ENCODE data around the gene GINS1.

The GINS1 gene

DNA sequence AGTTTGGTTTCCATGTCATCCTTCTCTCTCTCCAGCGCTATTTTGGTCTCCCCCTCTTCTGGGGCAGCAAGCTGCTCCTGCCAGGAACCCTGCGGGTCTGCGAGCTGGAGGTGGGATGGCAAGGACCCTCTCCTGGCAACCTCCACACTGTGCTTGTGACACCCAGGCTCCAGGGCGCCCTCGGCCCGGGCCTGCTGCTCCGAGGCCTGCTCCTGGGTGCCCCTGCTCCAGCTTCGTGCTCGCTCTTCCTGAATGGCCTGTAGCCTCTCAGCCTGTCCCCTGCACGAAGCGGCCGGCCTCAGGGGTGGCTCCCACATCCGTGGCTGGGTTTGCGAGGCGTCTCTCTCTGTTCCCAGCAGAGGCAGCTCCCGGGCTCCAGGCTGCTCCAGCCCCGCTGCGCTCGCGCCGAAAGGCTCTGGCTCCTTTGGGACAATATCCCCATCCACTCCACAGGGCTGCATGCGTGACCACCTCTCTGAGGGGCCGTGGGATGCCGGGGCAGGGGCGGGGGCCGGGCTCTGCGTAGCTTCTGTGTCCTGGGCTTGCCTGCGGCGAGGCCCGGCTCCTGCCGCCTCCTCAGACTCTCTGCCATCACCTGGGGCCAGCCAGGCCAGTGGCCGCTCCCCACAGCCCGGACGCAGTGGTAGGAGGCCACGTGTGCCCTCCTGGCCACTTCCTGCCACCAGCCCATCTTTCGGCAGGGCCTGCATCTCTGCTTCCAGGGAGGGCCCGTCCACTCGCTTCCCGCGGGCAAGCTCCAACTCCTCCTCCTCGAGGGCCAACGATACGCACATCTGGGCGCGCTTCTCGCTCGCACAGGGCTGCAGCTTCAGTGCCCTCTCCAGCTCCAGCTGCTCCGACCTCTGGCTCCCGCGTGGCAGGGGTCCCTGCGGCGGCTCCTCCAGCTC, 68.9 kb downstream of the GINS1 start:
- no peak for DNase-seq (ENCODE audit: low read depth in 2 of 2)

DNA sequence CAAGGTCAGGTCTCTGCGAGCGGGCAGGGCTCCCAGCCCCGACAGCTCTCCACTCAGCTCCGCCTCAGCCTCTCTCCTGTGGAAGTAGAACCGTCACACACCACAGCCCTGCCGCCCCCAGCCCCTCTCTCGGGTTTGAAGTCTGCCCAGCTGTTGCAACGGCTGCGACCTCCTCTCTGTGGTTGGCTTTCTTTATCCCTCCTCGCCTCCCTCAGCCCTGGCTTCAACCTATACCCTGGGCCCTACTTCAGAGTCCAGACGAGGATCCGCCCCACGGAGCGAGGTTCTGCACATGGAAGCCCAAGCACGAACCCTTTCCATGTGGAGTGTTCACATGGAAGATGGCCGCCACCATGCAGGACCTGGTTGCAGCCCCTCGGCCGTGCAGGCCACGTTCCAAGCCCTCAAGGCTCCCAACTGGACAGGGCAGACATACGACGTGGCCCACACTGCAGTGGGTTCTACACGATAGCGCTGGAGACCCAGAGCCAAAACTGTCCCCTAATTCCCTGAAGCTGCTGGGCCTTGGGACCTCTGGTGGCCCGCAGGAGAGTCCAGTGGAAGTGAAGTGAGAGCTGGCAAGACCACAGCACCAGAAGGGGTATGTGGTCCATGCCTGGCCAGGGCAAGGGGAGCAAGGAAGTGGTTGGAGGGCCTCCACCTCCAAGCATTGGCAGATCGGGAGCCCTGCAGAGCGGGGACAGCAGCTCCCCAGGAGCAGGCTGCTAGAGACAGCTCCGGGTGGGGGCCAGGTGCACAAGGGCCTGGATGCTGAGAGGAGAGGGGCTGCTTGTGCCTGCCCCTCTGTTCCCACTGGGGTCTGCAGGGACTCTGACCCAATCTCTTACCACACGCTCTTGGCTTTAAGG, 69.8 kb downstream of the GINS1 start:
- DNase-seq (ENCODE audit: low read depth in 2 of 2), result no peak

DNA sequence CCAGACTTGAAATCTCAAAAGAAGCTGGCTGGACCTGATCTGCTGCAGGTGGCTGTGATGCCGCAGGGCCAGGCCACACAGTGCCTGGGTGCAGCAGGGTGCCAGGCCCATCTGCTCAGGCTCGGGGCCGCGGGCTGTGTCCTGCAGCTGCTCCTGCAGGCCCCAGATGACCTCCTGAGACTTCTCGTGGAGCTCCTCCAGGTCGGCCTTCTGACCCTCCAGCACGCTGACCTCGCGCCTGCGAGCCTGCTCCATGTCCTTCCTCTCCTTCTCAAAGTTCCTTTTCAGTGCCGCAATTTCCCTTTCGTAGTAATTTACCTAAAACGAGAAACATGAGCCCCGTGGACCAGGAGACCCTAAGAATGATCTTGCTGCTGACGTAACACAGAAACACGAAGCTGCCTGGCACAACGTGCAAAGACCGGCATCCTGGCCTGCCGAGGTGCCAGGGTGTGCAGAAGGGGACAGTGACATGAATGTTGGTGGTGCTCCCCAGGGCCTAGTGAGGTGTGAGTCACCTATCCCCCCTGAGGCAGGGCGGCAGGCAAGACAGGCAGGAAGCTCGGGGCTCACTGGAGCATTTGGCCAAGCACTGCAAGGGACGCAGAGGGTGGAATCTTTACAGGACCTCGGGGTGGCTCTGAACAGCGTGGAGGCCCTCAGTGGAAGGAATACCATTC, 71.6 kb downstream of the GINS1 start:
- DNase-seq (ENCODE audit: low read depth in 2 of 2), result no peak

DNA sequence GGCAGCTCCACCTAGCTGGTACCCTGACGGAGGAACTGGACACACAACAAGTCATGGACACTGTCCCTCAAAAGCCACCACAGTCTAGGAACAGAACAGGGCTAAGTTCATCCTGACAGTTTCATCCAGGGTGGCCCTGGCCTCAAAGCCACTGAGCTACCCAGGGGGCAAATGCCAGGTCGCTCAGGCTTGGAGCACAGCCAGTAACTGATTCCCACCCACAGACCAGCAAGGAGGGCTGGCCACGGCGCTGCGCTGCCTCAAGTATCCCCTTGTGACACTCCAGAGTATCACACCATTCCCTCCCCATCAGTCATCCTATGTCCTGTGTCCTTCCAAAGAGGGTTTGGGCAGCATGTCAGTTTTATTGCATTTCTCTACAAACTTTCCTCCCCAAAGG, 72.2 kb downstream of the GINS1 start:
- no peak for DNase-seq (ENCODE audit: low read depth in 2 of 2)

DNA sequence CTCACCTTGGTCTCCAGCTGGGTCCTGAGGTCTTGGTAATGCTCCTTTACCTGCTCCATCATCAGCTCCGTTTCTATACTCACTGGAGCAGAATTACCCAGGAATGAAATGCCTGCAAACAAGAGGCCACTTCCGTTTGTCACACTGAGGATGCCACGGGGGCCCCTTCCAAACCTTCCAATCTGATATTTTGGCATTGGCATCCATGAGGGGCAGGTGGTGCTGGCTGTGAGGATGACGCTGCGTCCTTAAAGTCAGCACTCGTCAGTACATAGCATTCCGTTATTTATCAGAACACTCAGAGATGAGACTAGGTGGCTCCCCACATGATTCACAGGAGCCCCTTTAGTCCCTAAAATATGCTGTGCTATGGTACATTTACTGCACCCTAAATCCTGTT, 72.7 kb downstream of the GINS1 start:
- no peak for DNase-seq (ENCODE audit: low read depth in 2 of 2)

DNA sequence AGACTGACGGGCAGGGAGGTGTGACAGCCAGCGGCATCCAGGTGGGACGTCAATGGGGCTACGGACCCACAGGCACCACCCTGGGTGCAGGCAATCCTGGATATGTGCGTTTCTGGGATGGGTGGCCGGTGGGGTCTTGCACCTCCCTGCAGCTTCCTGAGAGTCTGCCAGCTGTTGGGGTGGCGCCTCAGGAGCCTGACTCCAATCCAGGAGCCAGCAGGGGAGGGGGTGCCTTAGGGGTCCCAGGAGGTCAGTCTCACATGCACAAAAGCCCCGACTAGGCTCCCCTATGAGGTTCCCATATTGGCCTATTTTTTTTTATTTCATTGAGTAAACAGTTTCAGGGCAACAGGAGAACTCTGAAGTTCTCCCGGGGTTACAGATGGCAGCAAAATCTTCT, 73.3 kb downstream of the GINS1 start:
- DNase-seq (ENCODE audit: low read depth in 2 of 2), result no peak

DNA sequence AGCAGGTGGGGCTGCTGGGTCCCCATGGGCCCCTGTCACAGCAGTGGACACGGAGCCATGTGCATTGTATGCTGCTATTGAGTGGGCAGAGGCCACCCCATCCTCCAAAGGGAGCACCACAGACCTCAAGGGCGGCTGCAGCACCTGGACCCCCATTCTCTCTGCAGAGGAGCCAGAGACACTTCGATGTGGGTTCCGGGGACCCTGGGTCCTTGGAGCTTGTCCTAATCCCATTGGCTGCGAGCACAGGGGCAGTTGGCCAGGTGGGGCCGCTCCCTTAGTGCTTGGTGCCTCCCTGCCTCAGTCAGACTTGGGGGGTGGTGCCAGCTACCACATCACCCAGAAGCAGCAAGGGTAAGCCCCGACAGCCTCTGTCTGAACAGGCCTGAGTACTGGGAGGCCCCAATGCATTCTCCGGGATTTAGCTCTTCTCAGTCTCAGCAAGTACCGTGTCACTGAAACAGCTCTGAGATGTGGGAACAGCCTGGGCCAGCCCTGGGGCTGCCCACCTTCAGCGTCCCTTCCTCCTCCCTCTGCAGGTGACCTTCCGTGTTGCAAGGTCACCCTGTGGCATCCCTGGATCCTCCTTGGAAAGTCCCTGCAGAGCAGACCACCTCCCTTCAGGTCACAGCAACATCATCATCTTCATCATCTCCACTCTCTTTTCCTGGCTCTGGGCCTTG, 73.9 kb downstream of the GINS1 start:
- DNase-seq (ENCODE audit: low read depth in 2 of 2), result no peak

DNA sequence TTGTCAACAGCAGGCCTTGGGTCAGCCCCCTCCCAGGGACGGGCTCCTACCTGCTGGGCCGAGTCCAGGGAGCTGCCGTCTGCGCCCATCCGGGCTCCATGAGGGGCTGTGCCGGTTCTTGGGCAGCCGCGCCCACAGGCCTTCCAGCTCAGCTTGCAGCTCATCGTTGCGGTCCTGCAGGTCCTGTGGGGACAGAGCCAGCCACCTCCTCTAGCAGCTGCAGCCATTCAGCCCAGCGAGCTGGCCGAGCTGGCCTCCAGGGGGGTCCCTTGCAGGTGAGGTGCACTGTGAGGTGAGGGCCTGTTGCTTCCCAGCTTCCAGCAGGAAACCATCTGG, 74.4 kb downstream of the GINS1 start:
- DNase-seq (ENCODE audit: low read depth in 2 of 2), result no peak

DNA sequence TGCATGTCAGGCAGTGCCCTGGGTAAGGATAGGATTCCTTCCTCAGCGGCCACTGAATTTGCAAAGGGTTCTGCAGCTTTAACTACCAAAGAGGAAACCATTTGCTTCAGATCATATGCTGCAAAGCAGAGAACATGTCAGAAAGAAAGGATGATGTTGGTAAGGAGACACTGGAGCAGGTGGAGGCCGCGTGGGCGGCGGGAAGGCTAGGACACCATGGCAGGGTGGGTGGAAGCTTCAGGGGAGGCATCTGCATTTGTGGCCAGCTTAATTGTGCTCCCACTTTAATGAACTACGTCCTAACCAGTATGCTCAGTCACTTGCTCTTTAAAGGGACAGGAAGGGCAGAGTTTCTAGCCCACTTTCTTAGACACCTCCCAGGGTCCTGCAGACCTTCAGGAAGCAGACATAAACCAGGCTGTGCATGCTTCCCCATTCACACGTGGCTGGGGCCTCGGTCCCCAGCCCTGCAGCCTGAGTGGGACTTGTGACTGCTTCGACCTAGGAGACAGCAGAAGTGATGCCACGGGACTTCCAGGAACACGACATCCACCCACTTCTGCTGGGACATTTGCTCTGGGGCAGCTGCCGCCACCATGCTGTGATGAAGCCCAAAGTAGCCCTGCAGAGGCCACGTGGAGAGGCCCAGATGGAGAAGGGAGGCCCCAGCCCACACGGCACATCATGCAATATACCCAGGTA, 76.1 kb downstream of the GINS1 start:
- DNase-seq (ENCODE audit: low read depth in 2 of 2), result no peak

DNA sequence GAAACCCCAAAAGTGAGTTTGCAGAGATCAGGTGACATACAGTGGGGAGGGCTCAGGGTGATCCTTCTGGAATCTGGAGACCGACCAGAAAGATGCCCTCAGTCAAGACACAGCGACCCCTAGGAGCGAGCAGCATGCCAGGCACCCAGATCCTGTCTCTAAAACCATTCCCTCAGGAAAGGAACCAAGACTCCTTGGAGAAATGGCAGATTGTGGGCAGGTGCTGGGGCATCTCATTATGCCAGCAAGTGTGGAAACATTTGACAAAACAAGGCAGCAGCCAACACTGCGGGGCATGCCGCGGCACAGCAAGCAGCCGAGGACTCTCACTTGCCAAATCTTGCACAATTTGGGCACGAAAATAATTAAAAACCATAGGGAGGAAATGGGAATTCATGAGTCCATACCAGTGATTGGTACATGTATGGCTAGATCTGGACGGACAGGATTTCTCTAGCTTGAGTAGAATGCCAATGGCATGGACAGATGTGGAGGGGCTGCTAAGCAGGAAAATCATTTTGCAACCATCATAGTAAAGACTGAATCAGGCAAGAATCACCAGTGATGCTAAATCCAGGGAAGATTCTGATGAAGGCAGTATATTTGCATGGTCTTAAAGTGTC, 76.9 kb downstream of the GINS1 start:
- DNase-seq (ENCODE audit: low read depth in 2 of 2), result no peak

DNA sequence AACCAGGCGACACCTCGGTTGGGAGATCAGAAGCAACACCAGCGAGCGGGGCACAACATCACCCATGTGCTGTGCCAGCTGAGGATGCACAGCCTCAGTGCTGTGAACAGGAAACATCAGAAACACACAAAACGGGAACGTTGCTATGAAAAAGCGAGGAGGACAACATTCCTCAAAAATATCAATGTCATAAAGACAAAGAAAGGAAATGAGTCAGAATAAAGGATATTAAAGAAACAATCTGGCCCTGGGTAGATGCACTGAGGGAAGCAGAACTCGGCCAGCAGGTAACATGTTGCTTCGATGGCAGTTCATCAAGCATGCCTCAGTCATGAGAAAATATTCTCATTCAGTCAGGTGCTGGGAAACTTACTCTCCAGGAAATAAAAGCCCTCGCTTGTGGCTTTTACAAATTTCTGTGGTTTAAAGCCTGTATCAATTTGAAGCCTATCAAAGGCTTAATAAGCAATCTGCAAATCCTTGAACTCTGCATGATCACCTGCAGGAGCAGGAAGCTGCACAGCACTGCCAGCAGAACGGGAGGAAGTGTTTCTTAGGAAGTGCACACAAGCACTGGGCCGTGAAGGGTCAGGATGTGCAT, 77.5 kb downstream of the GINS1 start:
- no peak for DNase-seq (ENCODE audit: low read depth in 2 of 2)

DNA sequence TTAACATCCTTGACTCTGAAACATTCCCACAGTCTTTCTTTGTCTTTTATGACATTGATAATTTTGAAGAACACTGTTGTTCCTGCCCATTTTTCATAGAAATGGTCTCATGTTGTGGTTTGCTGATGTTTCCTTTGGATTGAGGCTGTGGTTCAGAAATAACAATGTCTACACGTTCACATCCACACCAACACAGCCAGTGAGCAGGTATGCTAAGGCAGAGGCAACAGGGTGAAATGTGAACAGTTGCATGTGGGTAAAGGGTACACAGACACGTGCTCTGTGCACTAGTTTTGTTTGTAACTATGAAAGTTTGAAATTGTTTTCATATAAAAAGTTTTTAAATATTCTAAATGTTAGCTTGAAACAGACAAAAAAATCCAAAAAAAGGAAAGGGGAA, 78.4 kb downstream of the GINS1 start:
- no peak for DNase-seq (ENCODE audit: low read depth in 2 of 2)

DNA sequence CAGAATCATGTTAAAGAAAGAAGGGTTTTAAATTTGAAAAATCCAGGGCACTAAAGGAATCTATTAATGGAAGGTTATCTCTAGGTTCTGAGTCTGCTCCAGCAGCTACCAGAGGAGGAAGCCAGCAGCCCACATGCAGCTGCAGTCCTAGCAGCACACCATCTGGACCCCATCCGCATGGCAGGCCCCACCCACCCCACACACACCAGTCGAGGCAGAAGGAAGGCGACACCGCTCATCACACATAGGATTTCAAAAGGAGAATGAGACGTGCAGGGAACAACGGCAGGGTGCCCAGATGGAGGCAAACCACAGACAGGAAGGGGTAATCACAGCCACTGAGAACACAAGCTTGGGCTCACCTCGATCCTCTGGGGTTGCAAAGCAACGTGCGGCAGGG, 78.9 kb downstream of the GINS1 start:
- DNase-seq (ENCODE audit: low read depth in 2 of 2), result no peak

DNA sequence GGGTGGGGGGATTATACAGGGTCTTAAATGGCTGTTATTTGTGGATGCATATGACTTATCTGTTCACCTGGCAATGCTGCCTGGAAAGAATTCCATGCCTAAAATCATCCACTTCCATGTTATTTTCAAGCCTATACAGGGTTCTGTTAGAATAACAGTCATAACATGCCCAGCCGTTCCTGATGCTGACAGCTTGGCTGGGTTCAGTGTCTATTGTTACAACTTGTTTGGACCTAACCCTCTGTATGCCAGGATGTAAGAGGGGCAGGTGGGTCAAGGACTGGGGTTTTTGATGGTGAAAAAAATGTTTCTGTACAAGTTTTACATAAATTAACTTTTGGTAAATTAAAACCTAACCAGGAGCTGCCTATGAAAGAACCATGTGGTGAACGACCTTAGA, 79.8 kb downstream of the GINS1 start:
- no peak for DNase-seq (ENCODE audit: low read depth in 2 of 2)

DNA sequence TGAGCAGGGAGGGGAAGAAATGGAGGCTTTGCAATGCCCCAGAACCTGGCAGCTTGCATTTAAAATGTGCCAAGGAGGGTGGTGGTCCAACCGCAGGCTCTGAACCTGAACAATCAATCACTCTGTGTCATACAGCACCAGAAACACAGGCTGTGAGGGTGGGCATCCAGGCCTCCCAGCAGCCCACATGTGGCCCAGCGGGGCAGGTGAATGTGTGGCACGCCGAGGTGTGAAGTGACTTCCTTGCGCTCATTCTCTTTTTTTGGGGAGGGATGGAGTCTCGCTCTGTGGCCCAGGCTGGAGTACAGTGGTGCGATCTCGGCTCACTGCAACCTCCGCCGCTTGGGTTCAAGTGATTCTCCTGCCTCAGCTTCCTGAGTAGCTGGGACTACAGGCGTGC, 80.5 kb downstream of the GINS1 start:
- no peak for DNase-seq (ENCODE audit: low read depth in 2 of 2)

DNA sequence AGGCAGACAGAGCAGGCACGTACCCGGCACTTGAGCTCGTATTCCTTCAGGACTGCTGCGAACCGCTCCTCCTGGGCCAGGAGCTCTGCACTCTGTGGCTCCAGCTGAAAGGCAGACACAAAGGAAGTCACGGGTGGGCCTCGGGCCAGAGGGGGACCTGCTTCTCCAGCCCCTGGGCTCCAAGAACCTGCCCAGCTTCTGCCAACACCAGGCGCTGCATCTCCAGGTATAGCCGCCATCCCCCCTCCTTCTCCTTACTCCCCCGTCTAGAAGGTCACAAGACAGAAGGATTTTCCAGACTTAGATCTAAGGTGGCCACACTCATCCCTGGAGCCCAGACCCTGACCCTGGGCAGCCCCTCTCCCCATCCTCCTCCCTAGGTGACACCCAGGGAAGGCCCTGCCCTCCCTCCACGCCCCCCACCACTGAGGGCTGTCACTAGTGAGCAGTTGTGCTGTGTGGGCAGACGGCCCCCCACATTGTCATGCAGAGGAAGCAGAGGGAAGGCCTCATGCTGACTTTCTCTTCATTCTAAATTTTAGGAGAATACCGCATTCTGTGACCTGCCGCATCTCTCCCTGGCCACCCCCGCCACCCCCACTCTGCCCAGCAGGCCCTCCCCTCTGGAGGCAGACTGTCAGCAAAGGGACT, 81.9 kb downstream of the GINS1 start:
- DNase-seq (ENCODE audit: low read depth in 2 of 2), result no peak

DNA sequence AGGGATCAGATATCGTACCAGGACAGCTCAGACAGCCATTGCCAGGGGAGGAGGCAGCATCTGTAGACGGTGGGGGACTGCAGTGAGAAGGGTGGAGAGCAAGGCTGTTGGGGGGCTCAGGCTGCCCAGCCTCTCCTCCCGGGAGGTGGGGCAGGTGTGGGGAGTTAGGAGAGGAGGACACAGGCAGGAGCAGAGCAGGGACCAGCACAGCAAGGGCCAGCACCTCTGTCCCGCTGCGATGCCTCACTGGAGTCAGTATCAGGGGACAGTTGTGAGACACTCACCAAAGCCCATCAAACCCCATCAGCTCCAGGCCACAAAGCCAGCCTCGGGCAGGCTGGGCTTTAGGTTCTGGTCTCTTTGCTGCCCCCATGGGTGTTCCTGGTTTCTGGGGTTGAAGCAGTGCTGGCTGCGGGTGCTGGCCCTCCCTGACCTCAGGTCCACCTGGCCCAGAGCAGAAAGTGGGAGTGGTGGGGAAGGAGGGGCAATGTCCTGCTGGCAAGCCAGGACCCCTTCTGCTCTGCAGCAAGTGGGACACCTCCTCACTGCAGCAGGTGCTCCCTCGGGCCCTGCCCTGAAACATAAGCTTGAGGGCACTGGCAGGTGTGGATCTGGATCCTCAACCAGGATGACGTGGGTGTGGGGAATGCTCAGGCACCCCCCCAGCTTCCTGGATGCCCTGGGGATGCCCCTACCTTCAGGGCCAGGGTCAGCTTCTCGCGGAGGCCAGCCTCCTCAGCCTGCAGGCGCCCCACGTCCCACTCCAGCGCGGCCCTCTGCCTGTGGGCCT, 83.4 kb downstream of the GINS1 start:
- no peak for DNase-seq (ENCODE audit: low read depth in 2 of 2)

DNA sequence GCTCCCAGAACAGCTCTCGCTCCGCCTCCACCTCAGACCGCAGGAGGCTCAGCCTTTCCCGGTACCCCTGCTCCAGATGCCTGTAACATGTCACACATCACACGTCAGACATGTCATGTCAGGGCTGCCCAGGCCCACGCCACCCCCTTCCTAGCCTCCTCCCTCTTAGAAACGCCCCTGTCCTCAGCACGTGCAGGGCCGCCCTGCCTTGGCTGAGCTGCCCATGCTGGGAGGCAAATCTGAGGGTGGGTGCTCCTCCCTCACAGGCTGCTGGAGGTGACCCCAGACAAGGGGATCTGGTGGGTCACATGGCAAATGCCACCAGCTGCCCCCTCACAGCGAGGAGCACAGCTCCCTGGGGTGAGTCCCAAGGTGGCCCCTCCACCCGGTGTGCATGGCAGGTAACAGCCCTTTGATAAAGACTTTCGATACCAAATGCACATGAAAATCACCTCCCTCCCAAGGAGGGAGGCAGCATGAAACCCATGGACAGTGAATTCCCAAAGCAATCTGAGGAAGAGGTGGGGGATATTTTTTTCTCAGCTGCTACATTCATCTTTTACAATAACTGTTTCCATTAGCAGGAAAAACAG, 84.1 kb downstream of the GINS1 start:
- DNase-seq (ENCODE audit: low read depth in 2 of 2), result no peak

DNA sequence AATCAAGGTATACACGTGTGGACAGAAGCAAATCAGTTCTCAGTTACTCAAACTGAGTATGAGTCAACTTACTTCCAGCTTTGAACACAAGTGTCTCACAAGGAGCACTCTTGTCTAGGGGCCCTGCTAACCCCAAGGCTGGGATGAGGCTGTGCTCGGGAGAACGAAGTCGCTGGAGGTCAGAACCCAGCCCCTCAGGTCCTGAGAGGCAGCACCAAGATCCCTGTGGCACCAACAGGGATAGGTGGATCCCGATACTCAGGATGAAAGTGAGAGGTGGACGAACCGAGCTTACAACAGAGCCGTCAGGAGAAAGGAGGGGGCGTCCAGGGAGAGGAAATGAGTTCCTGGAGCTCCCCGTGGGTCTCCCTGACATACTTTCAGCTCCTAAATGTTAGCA, 85.7 kb downstream of the GINS1 start:
- DNase-seq (ENCODE audit: low read depth in 2 of 2), result no peak

Data from stimulated activated CD8-positive, alpha-beta memory T cell treated with anti-CD3 and anti-CD28 coated beads, Interleukin-15, amount 100 ng/mL, for 4 hours (primary cell).